ENCODE measurements around the gene L3MBTL1.

DNA sequence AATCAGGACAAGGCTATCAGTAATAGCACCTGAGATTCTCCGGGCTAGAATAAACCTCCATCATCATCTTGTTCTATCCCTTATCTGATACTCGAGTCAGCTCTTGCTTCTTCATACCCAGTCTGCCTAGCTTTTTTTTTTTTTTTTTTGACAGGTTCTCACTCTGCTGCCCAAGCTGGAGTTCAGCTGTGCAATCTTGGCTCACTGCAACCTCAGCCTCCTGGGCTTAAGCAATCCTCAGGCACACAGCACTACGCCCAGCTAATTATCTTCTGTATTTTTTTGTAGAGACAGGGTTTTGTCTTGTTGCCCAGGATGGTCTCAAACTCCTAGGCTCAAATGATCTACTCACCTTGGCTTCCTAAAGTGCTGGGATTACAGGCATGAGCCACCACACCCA, 30.3 kb upstream of the L3MBTL1 start:
- TF ChIP-seq EZH2 (IDR thresholded peaks at IDR 0.05; ENCODE audit: borderline replicate concordance, low read length) = no peak
- TF ChIP-seq, protein P1, sequence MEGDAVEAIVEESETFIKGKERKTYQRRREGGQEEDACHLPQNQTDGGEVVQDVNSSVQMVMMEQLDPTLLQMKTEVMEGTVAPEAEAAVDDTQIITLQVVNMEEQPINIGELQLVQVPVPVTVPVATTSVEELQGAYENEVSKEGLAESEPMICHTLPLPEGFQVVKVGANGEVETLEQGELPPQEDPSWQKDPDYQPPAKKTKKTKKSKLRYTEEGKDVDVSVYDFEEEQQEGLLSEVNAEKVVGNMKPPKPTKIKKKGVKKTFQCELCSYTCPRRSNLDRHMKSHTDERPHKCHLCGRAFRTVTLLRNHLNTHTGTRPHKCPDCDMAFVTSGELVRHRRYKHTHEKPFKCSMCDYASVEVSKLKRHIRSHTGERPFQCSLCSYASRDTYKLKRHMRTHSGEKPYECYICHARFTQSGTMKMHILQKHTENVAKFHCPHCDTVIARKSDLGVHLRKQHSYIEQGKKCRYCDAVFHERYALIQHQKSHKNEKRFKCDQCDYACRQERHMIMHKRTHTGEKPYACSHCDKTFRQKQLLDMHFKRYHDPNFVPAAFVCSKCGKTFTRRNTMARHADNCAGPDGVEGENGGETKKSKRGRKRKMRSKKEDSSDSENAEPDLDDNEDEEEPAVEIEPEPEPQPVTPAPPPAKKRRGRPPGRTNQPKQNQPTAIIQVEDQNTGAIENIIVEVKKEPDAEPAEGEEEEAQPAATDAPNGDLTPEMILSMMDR (conservative IDR thresholded peaks at IDR 0.05 in 1 of 2, IDR thresholded peaks at IDR 0.05 in 1 of 2; ENCODE audit: extremely low read depth in 1 of 2, insufficient read depth in 1 of 2, low read depth in 1 of 2, low read length in 2 of 2) = no peak

All from mammary epithelial cell (primary cell).